ENCODE results near the gene DCPS.
"Not testable (repeated sequence)": the region's sequence is repeated elsewhere in the genome, so short reads cannot be mapped to it uniquely, and the experiment has no call there.

The DCPS gene

DNA sequence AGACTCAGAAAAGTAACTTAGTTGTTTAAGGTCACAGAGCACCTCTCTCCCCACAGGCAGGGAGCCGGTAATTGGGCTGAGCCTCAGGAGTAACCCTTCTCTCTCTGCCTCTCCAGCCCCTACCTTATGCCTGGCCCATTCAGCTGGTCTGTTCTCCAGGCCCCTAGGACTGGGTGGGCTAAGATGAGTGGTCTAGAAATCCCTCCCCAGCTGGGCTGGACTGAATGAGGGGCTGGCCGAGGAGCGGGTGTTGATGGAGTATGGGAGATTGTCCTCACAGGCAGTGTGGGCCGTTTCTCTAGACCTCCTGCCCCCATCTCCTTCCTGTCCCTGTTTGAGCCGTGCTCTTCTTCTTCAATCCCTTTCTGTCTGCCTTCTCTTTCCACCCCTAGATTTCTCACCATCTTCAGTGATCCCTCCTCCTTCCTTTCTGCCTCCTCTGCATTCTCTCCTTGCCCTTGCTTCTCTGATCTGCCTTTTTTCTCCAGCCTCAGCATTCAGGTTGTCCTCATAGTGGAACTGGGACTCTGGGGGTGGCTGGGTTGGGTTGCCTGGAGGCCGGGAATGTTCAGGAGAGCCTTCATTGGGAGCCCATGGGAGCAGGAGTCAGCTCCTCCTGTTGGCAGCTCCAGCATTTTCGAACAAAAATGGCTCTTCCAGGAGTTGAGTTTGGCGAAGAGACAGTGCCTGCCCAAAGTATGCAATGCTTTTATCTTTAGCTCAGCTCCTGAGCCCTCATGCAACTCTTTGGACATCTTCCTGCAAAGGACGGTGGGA is 59.2 kb downstream of the DCPS start:
- no peak for DNase-seq

DNA sequence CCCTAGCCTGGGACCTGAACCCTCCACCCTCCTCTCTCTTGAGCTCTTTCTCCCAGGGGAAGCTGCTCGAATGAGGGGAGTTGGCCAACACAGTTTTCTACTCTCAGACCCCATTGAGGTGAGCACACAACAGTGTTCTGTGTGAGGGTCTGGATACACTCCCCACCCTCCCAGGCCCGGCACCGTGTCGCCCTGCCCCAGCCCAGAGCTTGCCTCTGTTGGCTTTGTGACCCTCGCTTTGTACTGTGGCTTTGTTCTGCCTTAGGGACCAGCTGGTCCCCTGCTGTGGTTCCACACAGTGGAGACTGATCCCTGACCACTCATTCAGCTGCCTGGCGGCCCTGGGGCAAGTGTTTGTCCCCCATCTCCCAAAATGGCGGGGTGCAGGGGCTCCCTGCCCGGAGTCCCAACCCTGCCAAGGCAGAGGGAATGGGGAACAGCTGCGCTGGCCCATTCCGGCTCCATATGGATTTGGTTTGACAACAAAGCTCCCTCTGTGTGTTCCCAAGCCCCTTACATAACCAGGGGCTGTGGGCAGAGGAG is 59.9 kb downstream of the DCPS start:
- no peak for DNase-seq

DNA sequence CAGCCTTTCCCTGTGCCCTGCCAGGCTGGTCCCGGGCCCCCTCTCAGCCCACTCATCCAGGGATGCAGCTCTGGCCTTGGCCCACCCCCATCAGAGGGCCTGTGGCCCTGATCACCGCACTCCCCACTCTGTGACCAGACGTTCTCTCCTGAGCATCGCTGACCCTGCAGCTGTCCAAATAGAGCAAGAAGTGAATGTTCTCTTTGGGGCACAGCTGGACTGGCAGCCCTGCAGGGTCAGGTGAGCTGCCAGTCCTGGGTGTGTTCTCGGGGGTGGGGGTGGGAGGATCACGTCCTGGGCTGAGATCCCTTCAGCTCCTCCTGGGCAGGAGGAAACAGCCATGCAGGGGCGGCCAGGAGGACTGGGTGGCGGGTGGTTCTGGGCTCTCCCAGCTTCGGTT is 60.9 kb downstream of the DCPS start:
- not testable (repeated sequence) for DNase-seq

DNA sequence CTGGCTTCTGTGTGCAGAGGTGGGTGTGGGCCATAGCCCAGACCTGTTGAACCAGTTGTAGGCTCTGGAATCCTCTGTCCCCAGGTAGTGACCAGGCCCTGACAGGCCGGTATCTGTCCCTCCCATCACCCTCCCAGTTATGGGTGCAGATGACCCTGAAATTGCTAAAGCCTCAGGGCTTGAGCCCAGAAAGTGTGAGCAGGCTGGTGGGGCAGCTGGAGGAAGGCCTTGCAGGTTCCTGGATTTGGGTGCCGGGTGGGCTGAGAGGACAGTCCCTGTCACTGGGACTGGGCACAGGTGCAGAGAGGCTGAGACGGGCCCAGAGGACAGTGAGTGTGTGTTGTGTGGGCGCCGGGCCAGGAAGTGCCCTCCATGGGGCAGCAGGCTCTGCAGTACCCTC is 61.6 kb downstream of the DCPS start:
- DNase-seq = not testable (repeated sequence)

DNA sequence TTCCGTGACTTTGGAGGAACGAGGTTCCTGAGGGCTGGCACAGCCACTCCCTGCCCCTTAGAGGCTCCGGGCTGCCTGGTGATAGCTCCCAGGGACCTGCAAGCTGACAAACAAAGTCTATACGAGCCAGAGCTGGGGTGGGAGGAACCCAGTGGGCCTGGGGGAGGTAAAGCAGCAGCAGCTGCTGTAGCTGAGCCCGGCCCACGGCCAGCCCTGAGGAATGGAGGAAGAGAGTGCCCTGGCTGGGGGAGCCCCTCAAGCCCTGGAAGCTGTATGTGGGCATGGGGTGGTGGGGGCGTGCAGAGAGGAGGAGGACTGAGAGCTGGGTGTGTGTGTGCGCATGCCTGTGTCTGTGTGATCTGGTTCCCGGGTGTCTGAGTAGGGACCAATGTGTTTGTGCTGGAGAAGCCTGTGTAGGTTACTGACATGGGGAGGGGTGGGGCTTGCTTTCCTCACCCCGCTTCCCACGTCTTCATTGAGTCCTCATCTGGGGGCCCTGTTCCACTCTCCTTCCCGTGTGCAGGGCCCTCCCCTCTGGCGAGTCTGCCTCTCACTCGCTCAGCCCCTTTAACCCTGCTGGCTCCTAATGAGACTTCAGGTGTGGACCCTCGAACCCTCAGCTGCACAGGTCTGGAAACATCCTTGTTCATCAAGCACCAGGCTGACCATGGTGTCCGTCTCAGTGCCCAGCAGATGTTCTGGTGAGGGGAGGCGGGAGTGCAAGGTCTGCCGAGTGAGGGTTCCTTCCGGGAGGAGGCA is 62.4 kb downstream of the DCPS start:
- DNase-seq = no peak

DNA sequence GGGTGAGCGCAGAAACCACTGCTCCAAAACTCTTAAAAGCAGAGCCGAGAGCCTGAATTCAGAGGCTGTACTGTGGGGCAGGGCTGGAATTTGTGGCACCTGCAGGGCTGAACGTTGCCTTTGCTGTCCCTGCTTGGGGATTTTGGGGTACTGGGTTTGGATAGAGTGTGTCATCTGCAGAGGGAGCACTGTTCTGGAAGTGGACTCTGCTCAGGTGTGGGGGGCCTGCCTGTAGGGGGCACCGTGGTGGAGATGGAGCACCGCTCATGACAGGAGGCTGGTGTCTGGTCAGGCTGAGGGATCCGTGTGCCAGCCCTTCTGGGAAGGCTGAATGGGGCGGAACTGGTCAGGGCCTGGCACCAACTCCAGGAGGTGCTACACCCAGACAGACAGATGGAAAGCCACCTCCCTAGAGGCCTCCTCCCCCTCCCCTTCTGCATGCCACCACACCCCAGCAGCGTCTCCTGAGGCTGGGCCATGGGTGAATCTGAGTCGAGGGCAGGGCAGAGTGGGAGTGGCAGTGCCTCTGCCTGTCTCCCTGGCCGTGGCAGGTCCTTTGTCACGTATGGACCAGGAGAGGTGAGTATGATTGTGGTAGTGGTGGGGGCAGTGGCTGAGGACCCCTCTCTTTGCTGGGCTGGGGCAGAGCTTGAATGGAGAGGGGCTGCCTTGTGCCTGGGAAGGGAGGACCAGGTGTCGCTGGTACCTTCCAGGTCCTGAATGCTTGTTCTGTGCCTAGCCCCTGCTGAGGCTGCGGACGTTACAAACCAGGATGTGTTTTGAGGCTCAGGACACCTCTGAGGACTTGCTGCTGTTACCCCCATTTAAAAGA is 63.2 kb downstream of the DCPS start:
- not testable (repeated sequence) for DNase-seq

DNA sequence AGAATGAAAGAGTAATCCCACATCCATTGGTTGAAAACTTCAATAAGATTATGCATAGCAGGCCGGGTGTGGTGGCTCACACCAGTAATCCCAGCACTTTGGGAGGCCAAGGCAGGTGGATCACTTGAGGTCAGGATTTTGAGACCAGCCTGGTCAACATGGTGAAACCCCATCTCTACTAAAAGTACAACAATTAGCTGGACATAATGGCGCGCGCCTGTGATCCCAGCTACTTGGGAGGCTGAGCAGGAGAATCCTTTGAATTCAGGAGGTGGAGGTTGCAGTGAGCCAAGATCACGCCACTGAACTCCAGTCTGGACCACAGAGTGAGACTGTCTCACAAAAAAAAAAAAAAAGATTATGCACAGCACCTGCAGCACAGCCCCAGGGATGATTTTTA is 63.9 kb downstream of the DCPS start:
- DNase-seq = not testable (repeated sequence)

DNA sequence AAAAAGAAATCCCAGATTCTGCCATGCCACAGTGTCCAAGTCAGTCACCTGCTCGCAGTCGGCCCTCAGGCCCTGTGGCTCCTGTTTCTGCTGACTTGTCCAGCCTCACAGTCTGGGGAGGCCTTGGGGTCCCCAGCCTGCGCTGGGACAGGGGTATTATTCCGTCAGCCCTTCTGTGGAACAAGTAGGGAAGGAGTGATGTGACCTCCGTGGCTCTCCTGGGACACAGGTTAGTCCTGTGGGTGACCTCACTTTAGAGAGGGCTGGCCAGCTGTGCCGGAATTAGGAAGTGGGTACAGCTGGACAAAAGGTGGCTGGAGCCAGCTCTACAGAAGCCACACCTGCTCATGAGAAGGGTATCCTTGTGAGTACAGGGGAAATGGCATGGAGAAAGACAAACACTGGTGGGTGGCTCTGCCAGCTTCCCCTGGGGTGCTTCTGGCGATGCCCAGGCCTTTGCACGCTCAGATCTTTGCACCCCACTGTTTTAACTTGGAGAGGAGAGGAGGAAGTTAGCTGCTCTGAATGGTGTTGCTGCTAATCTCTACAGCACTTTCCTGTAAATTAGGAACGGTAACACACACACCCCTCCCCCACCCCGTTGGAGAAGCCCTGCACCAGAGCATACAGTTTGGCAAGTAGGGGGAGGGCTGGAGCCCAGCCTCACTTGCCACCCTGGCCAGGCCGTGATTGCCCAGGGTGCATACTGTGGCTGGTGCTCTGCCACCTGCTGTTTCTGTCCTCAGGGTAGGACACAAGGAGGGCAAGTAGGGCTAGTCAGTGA is 64.7 kb downstream of the DCPS start:
- not testable (repeated sequence) for DNase-seq

DNA sequence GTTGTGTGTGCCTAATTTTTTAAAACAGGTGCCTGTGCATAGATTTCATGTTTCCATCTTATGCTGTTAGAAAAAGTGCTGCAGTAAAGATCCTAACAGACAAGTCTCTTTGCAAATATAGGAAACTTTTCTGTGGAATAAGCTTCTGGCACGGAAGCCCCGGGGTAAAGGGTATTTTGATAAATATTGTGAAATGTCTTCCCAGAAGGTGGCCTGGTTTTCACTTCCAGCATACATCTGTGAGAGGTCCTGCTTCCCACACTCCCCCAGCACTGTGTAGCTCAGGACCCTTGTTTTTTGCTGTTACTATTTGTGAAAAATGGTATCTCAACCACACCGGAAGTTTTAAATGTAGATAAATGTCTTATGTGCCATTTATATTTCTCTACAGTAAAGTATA is 66.2 kb downstream of the DCPS start:
- no peak for DNase-seq

DNA sequence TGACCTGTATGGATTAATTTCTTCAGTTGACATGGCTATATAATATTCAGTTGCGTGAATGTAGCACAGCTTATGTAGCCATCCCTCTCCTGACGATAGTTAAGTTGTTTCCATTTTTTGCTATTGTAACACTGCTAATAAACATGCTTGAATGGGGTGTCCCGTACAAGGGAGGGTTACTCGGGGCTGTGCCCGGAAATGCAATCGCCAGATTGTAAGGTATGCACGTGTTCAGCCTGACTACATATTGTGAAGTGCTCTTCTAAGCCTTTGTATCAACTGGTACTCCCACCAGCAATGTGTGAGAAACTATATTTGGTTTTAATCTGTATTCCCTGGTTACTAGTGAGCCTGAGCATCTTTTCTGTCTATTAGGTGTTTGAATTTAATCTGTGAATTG is 67.7 kb downstream of the DCPS start:
- no peak for DNase-seq

DNA sequence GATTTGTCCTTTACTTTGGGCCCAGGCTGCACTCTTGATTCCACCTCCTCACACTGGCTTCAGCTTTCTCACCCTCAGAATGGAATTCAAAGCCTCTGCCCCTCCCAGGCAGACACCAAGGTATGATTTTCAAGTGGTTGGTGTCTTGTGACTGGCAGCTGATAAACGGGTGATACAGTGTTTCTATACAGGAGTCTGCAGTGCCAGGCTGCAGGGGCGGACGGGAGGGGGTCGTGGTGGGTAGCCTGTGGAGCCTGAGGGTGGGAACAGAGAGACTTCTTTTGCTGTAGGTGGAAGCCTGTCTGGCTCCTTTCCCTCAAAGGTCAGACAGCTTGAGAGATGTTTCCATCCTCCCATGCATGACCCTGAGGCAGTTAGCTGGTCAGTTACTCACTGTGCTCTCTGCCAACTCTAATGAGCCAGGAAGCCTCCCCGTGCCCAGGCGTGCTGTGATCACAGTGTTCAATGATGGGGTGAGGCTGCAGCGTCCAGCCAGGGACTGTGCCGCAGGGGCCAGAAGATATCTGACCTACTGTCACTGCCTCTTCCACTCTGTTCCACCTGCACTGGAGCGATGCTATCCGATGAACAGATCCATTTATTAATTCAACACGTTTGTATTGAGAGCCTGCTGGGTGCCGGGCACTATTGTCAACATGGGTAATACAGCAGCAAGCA is 69.7 kb downstream of the DCPS start:
- DNase-seq = not testable (repeated sequence)

DNA sequence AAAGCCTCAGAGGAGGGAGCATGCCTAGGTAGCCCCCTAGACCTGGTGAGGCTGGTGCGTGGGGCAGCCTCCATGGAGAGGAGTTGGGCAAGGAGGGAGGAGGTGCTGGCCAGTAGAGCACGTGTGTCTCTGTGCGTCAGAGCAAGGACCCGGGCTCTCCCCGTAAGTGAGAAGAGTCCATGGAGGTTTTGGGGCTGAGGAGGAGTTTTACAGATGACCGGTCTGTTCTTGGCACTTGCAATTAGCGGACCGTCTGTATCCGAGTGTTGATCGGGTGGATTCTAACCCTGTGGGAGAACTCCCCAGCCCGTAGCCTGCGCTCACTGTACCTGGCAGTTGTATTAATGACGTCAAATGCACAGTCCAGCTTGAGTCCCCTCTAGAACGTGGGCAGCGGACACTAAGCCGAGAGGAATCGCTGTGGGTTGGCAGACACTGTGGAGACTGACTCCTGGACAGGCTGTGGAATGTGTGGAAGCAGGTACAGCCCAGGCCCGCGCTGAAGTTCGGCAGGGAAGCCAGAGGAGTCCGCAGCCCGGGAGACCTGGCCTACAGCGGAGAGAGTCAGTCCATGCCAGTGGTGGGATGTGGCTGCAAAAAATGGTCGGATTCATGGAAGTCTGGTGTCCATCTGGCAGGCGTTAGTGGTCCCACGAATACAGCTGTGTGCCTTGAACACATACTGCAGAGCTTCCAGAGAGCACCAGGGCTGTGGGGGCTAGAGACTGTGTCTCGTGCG is 70.9 kb downstream of the DCPS start:
- DNase-seq = not testable (repeated sequence)

DNA sequence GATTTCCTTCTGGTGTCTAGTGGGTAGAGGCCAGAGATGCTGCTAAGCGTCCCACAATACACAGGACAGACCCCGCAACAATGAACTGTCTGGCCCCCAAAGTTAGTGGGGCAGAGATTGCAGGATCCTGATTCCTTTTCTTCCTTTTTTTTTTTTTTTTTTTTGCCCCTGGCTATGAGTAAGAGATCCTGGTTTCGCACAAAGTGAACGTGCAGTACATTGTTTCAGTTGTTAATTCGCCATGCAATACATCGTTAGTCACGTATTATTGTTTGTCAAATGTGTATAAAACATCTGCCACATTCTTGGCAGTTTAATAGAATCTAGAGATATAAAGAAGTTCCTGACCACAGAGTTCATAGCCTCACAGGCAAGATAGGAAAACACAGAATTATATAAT is 71.9 kb downstream of the DCPS start:
- no peak for DNase-seq

DNA sequence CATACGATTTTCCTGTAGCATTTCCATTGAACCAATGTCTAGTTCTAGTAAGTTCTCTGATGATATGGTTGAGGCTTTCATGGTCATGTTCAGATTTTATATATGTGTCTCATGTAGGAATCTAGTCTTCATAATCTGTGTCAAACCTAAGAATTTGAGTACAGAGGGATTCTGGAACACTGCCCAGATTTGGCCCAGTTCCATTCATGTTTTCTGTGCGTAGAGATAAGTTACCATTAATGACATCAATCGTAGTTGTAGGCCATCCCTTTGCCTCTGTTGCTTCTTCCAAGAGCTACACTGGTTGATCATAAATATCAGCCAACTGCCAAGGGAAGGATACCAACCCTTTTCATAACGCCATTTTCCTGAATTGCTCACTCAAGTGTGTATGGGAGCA is 74.9 kb downstream of the DCPS start:
- DNase-seq = no peak

DNA sequence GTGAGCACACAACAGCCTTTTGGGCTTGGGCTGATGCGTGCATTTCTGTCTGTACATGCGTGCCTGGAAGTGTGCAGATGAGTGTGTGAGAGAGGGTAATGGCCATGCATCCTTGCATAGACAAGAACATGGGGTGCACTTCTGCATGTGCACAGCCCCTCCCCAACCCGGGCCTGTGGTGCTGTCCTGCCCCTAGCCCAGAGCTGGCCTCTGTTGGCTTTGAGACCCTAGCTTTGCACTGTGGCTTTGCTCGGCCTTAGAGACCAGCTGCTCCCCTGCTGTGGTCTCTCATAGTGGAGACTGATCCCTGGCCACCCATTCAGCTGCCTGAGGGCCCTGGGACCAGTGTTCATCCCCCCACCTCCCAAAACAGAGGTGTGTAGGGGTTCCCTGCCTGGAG is 77.0 kb downstream of the DCPS start:
- no peak for DNase-seq

DNA sequence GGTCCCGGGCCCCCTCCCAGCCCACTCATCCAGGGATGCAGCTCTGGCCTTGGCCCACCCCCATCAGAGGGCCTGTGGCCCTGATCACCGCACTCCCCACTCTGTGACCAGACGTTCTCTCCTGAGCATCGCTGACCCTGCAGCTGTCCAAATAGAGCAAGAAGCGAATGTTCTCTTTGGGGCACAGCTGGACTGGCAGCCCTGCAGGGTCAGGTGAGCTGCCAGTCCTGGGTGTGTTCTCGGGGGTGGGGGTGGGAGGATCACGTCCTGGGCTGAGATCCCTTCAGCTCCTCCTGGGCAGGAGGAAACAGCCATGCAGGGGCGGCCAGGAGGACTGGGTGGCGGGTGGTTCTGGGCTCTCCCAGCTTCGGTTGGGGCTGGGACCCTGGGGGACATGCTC is 78.1 kb downstream of the DCPS start:
- not testable (repeated sequence) for DNase-seq

DNA sequence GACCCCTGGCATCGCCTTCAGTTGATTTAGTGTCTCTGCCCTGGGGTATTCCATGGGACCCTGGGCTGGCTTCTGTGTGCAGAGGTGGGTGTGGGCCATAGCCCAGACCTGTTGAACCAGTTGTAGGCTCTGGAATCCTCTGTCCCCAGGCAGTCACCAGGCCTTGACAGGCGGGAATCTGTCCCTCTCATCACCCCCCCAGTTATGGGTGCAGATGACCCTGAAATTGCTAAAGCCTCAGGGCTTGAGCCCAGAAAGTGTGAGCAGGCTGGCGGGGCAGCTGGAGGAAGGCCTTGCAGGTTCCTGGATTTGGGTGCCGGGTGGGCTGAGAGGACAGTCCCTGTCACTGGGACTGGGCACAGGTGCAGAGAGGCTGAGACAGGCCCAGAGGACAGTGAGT is 78.8 kb downstream of the DCPS start:
- not testable (repeated sequence) for DNase-seq

DNA sequence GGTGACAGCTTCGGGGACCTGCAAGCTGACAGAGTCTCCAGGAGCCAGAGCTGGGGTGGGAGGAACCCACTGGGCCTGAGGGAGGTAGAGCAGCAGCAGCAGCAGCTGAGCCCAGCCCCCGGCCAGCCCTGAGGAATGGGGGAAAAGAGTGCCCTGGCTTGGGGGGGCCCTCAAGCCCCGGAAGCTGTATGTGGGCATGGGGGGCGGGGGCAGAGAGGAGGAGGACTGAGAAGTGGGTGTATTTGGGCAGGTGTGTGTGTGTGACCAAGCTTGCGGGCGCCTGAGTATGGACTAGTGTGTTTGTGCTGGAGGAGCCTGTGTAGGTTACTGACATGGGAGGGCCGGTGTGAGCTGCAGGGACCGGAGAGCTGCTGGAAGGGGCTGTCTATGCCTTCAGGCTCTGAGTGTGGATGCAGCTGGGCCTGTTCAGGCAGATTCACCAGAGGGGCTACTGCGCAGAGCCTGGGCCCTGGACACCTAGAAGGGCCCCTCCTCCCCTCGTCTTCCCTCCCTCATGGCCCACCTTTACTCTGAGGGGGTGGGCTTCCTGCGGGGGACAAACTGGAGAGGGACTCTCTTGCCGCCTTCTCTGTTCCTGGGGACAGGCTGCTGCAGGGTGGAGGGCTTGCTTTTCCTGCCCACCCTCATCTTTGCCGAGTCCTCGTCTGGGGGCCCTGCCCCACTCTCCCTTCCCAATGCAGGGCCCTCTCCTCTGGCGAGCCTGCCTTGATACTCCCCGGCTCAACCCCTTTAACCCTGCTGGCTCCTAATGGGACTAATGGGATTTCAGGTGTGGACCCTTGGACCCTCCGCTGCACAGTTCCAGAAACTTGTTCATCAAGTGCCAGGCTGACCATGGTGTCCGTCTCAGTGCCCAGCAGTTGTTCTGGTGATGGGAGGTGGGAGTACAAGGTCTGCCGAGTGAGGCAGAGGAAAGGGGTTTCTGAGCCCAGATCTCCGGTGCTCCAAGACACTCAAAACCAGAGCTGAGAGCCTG is 79.8 kb downstream of the DCPS start:
- no peak for DNase-seq

DNA sequence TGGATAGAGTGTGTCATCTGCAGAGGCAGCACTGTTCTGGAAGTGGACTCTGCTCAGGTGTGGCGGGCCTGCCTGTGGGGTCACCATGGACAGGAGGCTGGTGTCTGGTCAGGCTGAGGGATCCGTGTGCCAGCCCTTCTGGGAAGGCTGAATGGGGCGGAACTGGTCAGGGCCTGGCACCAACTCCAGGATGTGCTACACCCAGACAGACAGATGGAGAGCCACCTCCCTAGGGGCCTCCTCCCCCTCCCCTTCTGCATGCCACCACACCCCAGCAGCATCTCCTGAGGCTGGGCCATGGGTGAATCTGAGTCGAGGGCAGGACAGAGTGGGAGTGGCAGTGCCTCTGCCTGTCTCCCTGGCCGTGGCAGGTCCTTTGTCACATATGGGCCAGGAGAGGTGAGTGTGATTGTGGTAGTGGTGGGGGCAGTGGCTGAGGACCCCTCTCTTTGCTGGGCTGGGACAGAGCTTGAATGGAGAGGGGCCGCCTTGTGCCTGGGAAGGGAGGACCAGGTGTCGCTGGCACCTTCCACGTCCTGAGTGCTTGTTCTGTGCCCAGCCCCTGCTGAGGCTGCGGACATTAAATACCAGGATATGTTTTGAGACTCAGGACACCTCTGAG is 80.7 kb downstream of the DCPS start:
- DNase-seq = no peak

Data from stimulated activated CD4-positive, alpha-beta T cell treated with anti-CD3 and anti-CD28 coated beads, Interleukin-1b, Interleukin-23, amount 100 ng/mL, for 48 hours (primary cell).